A549 (cell line): ENCODE data around the gene AUTS2. TPM values are rescaled to one million over a fixed set of nuclear protein-coding genes. Genes with fewer than 3 reads are reported as not detected.

Experiments used
- ATAC-seq, 2 experiments: fragments of 200-7000 bp in 1 of 2; fragments of >200 bp in 1 of 2; cut with Nextera tagmentation in 1 of 2; cut with Tn5 transposase in 1 of 2; 3 replicates each; pipeline versions ENCODE4 v1.8.0 to v1.9.1; 2018 to 2020; ENCODE audit warnings: mild to moderate bottlenecking in 1 of 2, moderate library complexity in 1 of 2
- CTCF ChIA-PET: fragments of 300-600 bp; sonication (Branson Sonifier 250); formaldehyde crosslinking; extraction: SDS; loops from one replicate; lab custom pipeline; 2021; ENCODE audit warnings: antibody characterized with exemption, inconsistent platforms; lab: Yijun Ruan, JAX
- POLR2A ChIA-PET: fragments of 350-600 bp; formaldehyde crosslinking; extraction: SDS; loops from one replicate; lab custom pipeline; 2021; ENCODE audit warnings: antibody characterized with exemption, inconsistent platforms; lab: Yijun Ruan, JAX
- DNase-seq, 2 experiments: peaks; one replicate each; pipeline versions ENCODE4 v3.0.0 to v3.0.0-alpha.2; 2011 to 2016; ENCODE audit warnings: low read depth in 1 of 2, low spot score in 1 of 2
- FAIRE-seq: peaks from 2 replicates; lab custom pipeline; 2011; peaks lifted over from hg19 to GRCh38; lab: Jason Lieb, UNC
- H3K27ac ChIP-seq, 2 experiments: fragments of >200 bp; sonication (Bioruptor Twin); formaldehyde crosslinking; 3 replicates each; pipeline ENCODE4 v1.5.1; 2016 to 2017
- H3K4me1 ChIP-seq: fragments of >200 bp; sonication (Bioruptor Twin); formaldehyde crosslinking; 3 replicates; pipeline ENCODE4 v1.6.1; 2016
- H3K4me2 ChIP-seq: fragments of >200 bp; sonication (Bioruptor Twin); formaldehyde crosslinking; 3 replicates; pipeline ENCODE4 v1.6.1; 2016
- H3K4me3 ChIP-seq: fragments of >200 bp; sonication (Bioruptor Twin); formaldehyde crosslinking; 3 replicates; pipeline ENCODE4 v1.5.1; 2016
- H3K9me3 ChIP-seq: fragments of >200 bp; sonication (Bioruptor Twin); formaldehyde crosslinking; 3 replicates; pipeline ENCODE4 v1.6.1; 2016
- ATOH8 ChIP-seq: fragments of 250-450 bp; sonication (Bioruptor Pico); IDR thresholded peaks from 2 replicates; pipeline ENCODE4 v1.5.0; 2020; ENCODE audit warnings: low read depth, mild to moderate bottlenecking, moderate library complexity
- BCL3 ChIP-seq: fragments of >200 bp; sonication (Bioruptor Twin); formaldehyde crosslinking; IDR thresholded peaks from 3 replicates; pipeline ENCODE4 v1.6.1; 2016
- CBX2 ChIP-seq: fragments of 200-600 bp; sonication (generic); IDR thresholded peaks from 2 replicates; pipeline ENCODE4 v1.6.1; 2016; ENCODE audit warnings: low read depth, mild to moderate bottlenecking, borderline replicate concordance
- CEBPB ChIP-seq, 2 experiments: fragments of >200 bp in 1 of 2; sonication (Bioruptor Twin) in 1 of 2; formaldehyde crosslinking in 1 of 2; IDR thresholded peaks; 2 replicates each; pipeline ENCODE4 v1.6.1; 2012 to 2016
- CHD2 ChIP-seq: fragments of 150-350 bp; IDR thresholded peaks from 2 replicates; pipeline ENCODE4 v1.6.1; 2014; ENCODE audit warnings: low read length; ENCODE audit not compliant: partially characterized antibody
- CTCF ChIP-seq: fragments of >200 bp; sonication (Bioruptor Twin); formaldehyde crosslinking; IDR thresholded peaks from 3 replicates; pipeline ENCODE4 v1.5.1; 2016
- ELK1 ChIP-seq: fragments of 150-350 bp; IDR thresholded peaks from 2 replicates; pipeline ENCODE4 v1.6.1; 2014; ENCODE audit warnings: low read depth, mild to moderate bottlenecking, low read length
- EP300 ChIP-seq, 2 experiments: fragments of >200 bp; sonication (Bioruptor Twin); formaldehyde crosslinking; IDR thresholded peaks; 2 replicates in 1 of 2; 3 replicates in 1 of 2; pipeline ENCODE4 v1.6.1; 2016 to 2017
- FOSL2 ChIP-seq, 2 experiments: fragments of 450-650 bp in 1 of 2; fragments of >200 bp in 1 of 2; sonication (Bioruptor Twin) in 1 of 2; formaldehyde crosslinking; IDR thresholded peaks; 2 replicates each; pipeline versions ENCODE4 v1.5.0 to v1.6.1; 2016 to 2020; ENCODE audit warnings: mild to moderate bottlenecking in 1 of 2, moderate library complexity in 1 of 2
- FOXS1 ChIP-seq: fragments of 250-450 bp; sonication (Bioruptor Pico); IDR thresholded peaks from 2 replicates; pipeline ENCODE4 v1.5.0; 2020; ENCODE audit warnings: mild to moderate bottlenecking, moderate library complexity
- HDAC2 ChIP-seq: fragments of 200-600 bp; sonication (generic); IDR thresholded peaks from 2 replicates; pipeline ENCODE4 v1.6.1; 2016
- HEYL ChIP-seq: fragments of 250-450 bp; sonication (Bioruptor Pico); IDR thresholded peaks from 2 replicates; pipeline ENCODE4 v1.8.0; 2021; ENCODE audit warnings: mild to moderate bottlenecking, moderate library complexity
- HOXB5 ChIP-seq: fragments of 250-450 bp; sonication (Bioruptor Pico); IDR thresholded peaks from 2 replicates; pipeline ENCODE4 v1.5.0; 2020; ENCODE audit warnings: mild to moderate bottlenecking, moderate library complexity
- JUN ChIP-seq, 2 experiments: fragments of >200 bp; sonication (Bioruptor Twin); formaldehyde crosslinking; IDR thresholded peaks; 2 replicates in 1 of 2; 3 replicates in 1 of 2; pipeline ENCODE4 v1.6.1; 2016 to 2017
- KDM1A ChIP-seq: fragments of 200-600 bp; sonication (generic); IDR thresholded peaks from 2 replicates; pipeline ENCODE4 v1.6.1; 2016; ENCODE audit warnings: low read depth, mild to moderate bottlenecking
- KDM5A ChIP-seq: fragments of 200-600 bp; sonication (generic); IDR thresholded peaks from 2 replicates; pipeline ENCODE4 v1.6.1; 2016; ENCODE audit warnings: antibody characterized with exemption, mild to moderate bottlenecking
- MAX ChIP-seq: IDR thresholded peaks from 2 replicates; pipeline ENCODE4 v1.6.1; 2012
- NFE2L2 ChIP-seq: fragments of 150-350 bp; conservative IDR thresholded peaks from 2 replicates; pipeline ENCODE4 v1.6.1; 2014; ENCODE audit warnings: low read length
- NPAS2 ChIP-seq: fragments of 250-450 bp; sonication (Bioruptor Pico); IDR thresholded peaks from 2 replicates; pipeline ENCODE4 v1.8.0; 2022; ENCODE audit warnings: mild to moderate bottlenecking, moderate library complexity, borderline replicate concordance
- POLR2A ChIP-seq: IDR thresholded peaks from 2 replicates; pipeline ENCODE4 v1.6.1; 2012; ENCODE audit warnings: mild to moderate bottlenecking, low read length
- RAD21 ChIP-seq, 2 experiments: fragments of >200 bp in 1 of 2; sonication (Bioruptor Twin) in 1 of 2; formaldehyde crosslinking in 1 of 2; IDR thresholded peaks in 1 of 2; conservative IDR thresholded peaks in 1 of 2; 2 replicates in 1 of 2; 3 replicates in 1 of 2; pipeline ENCODE4 v1.6.1; 2012 to 2018; ENCODE audit warnings: inconsistent platforms in 1 of 2
- RCOR1 ChIP-seq: fragments of 150-350 bp; IDR thresholded peaks from 2 replicates; pipeline ENCODE4 v1.6.1; 2014; ENCODE audit warnings: antibody characterized with exemption, low read length, low read depth
- RFX5 ChIP-seq: fragments of 450-650 bp; IDR thresholded peaks from 2 replicates; pipeline ENCODE4 v1.7.1; 2014; ENCODE audit warnings: antibody characterized with exemption, mild to moderate bottlenecking, moderate library complexity
- RNF2 ChIP-seq: fragments of 200-600 bp; sonication (generic); IDR thresholded peaks from 2 replicates; pipeline ENCODE4 v1.6.1; 2016; ENCODE audit warnings: low read depth, mild to moderate bottlenecking, antibody characterized with exemption, moderate library complexity, borderline replicate concordance
- SMC3 ChIP-seq: fragments of >200 bp; sonication (Bioruptor Twin); formaldehyde crosslinking; IDR thresholded peaks from 3 replicates; pipeline ENCODE4 v1.6.1; 2018; ENCODE audit warnings: inconsistent platforms
- SREBF2 ChIP-seq: fragments of 450-650 bp; IDR thresholded peaks from 2 replicates; pipeline ENCODE4 v1.6.1; 2014; ENCODE audit warnings: mild to moderate bottlenecking, moderate library complexity
- TFCP2L1 ChIP-seq: fragments of 250-450 bp; sonication (Bioruptor Pico); IDR thresholded peaks from 2 replicates; pipeline ENCODE4 v1.5.0; 2021; ENCODE audit warnings: mild to moderate bottlenecking
- TP53 ChIP-seq: fragments of 250-450 bp; sonication (Bioruptor Pico); IDR thresholded peaks from 2 replicates; pipeline ENCODE4 v1.5.0; 2021; ENCODE audit warnings: mild to moderate bottlenecking, moderate library complexity
- USF2 ChIP-seq: fragments of 450-650 bp; IDR thresholded peaks from 2 replicates; pipeline ENCODE4 v1.6.1; 2014; ENCODE audit warnings: antibody characterized with exemption
- ZC3H11A ChIP-seq: fragments of 450-650 bp; IDR thresholded peaks from 2 replicates; pipeline ENCODE4 v1.6.1; 2014; ENCODE audit warnings: antibody characterized with exemption, mild to moderate bottlenecking
- WGBS: methylation state at CpG from one replicate; pipeline ENCODE4 v1.1.6; 2017; ENCODE audit errors: missing lambda C conversion rate; 5-methylcytosine and 5-hydroxymethylcytosine counted together
- polyA plus RNA-seq, 4 experiments: library from polyadenylated mRNA; depleted of rRNA in 3 of 4; stranded (reverse); fragments of >200 nt; fragmentation: RNase III in 1 of 4; extraction: RNeasy Plus Mini Kit Qiagen cat#74134 plus additional on column Dnase treatment in 1 of 4; gene quantifications; 2 replicates in 3 of 4; 3 replicates in 1 of 4; pipeline ENCODE4 v1.2.3, GENCODE V29; 2011 to 2017

Gene AUTS2
- polyA plus RNA-seq, 2 of the 4 experiments (the other 2 are of a cell fraction): 1.6 to 3.6 TPM

GRCh38 chr7:70578131-70578530 lies 979.9 kb downstream of the AUTS2 start:
- Histone ChIP-seq H3K4me2 (no peak overlapping the region), H3K9me3 (no peaks in the 10 kb centered on the region), H3K27ac (no peak overlapping the region), H3K4me1 (peaks cover 11% of the 10 kb centered on the region; the same call in 2 of the 3 replicates), H3K4me3 (no peak overlapping the region)
- TF ChIP-seq ZC3H11A (no peak), TP53 (CRISPR knock-in tag) (no peak), NFE2L2 (no peak), ELK1 (no peak), RNF2 (no peak), RAD21 (conservative IDR thresholded peaks at IDR 0.05 in 1 of 2, IDR thresholded peaks at IDR 0.05 in 1 of 2) (no peak), MAX (no peak), CBX2 (no peak), KDM1A (no peak), JUN (IDR thresholded peaks at IDR 0.05) (no peak), CHD2 (no peak)
- ATAC-seq (no peak), DNase-seq (no peak), FAIRE-seq (no peak)
- CTCF ChIA-PET: interaction anchor here (0.7 kb wide), 1 partner anchor 19 kb away, joined by 5 read pairs; no protein-coding TSS in a partner anchor
- POLR2A ChIA-PET: no interaction called here
- WGBS: 11% methylated on average over 3 of the region's 3 CpGs

- Histone ChIP-seq H3K4me2 (no peak overlapping the region), H3K4me3 (no peak overlapping the region), H3K27ac (no peak overlapping the region), H3K9me3 (no peaks in the 10 kb centered on the region), H3K4me1 (peaks cover 11% of the 10 kb centered on the region; the same call in 2 of the 3 replicates)
- no peak for ATAC-seq
- no peak for TF ChIP-seq FOSL2 (IDR thresholded peaks at IDR 0.05)
- TF ChIP-seq FOSL2 (CRISPR knock-in tag; IDR thresholded peaks at IDR 0.05): no peak
- TF ChIP-seq POLR2A: no peak
- no peak for TF ChIP-seq BCL3
- no peak for TF ChIP-seq SREBF2
- TF ChIP-seq RFX5: no peak
- no peak for TF ChIP-seq HEYL (CRISPR knock-in tag)
- no peak for DNase-seq
- CTCF ChIA-PET: no interaction called here
- POLR2A ChIA-PET: no interaction called here
- no peak for FAIRE-seq
- WGBS: 24% methylated on average over 6 of the region's 6 CpGs
Observed at GRCh38 chr7:70579397-70580097, 981.3 kb downstream of the AUTS2 start.

GRCh38 chr7:70580161-70580560 lies 981.9 kb downstream of the AUTS2 start:
- no peak for FAIRE-seq
- Histone ChIP-seq H3K4me3 (no peak overlapping the region), H3K27ac (no peak overlapping the region), H3K4me1 (peaks cover 9% of the 10 kb centered on the region; the same call in 2 of the 3 replicates), H3K4me2 (no peak overlapping the region), H3K9me3 (no peaks in the 10 kb centered on the region)
- ChIA-PET POLR2A (no interaction called here), CTCF (no interaction called here)
- ATAC-seq: no peak
- DNase-seq: no peak
- 62% methylated on average over 6 of the region's 6 CpGs for WGBS
- TF ChIP-seq RFX5 (no peak), NPAS2 (CRISPR knock-in tag) (no peak), ATOH8 (CRISPR knock-in tag) (no peak), RCOR1 (no peak), EP300 (IDR thresholded peaks at IDR 0.05) (no peak), USF2 (no peak), CHD2 (no peak), CEBPB (IDR thresholded peaks at IDR 0.05) (no peak), TFCP2L1 (CRISPR knock-in tag) (no peak), SMC3 (no peak), CTCF (no peak), HOXB5 (CRISPR knock-in tag) (no peak), KDM5A (no peak), HDAC2 (no peak), FOXS1 (no peak)
